Measurements from ENCODE around the gene GALNT9.

Gene GALNT9

GRCh38 chr12:132324841-132325732 is 4.3 kb downstream of the GALNT9 start:
- FAIRE-seq = no peak

- no peak for FAIRE-seq
Observed at GRCh38 chr12:132324173-132324572, 5.2 kb downstream of the GALNT9 start.

GRCh38 chr12:132323171-132324010 is 6.0 kb downstream of the GALNT9 start:
- no peak for FAIRE-seq

DNA sequence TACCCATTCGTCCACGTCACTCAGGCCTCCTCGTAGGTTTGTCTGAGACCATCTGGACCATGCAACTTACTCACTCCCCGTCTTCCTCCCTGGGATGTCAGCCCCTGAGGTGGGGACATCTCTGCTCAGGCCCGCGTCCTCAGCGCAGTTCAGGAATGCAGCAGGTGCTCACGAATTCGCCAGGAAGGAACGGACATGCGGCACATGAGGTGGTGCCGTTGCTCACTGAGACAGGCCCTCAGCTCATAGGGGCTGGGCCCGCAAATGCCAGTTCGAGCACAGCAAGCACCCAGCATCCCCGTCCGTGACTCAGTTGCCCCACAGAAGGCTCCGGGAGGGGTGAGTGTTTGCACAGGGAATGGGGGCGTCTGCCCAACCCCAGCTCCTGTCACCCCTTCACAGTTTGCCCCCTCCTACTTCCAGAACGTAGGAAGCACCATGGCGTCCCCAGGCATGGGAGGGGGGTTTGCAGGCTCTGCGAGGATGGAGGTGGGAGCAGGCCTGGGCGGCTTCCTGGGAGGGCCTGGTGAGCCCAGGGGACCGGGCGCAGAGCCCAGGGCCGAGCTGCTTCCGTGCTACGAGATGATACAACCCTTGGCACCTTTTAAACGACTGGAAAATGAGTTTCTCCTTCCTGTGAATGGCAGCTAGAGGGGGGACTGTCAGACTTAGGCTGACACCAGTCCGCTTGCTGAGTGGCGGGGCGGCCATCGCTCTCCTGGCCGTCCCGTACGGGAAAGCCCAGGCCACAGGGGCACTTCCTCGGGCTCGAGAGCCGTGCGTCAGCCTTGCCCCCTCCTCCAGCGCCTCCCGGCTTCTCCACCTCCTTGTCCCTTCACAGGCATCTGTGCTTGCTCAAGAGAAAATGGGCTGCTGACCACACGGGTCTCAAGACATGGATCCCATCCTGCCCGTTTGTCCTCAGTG is 6.9 kb downstream of the GALNT9 start:
- no peak for FAIRE-seq

- FAIRE-seq = no peak
Observed at GRCh38 chr12:132321321-132322118, 7.9 kb downstream of the GALNT9 start.

DNA sequence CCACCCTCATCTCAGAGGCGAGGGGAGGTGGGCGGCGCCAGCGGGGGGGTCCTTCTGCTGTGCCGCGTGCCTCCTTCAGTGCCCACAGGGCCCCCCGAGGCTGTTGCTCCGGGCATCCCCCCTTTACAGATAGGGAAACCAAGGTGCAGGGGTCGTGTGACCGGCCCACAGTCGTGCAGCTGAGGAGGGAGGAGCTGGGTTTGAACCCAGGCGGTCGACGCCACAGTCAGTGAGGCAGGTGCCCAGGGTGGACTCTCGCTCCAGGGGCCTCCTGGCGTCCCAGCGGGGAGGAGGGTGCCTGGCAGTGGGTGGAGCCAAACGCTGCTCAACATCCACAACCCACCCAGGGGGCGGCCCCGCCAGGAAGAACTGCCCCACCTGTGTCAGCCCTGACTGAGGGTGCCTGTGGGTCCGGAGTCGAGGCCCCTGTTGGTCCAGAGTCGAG is 8.6 kb downstream of the GALNT9 start:
- no peak for FAIRE-seq

GRCh38 chr12:132319991-132320570 is 9.3 kb downstream of the GALNT9 start:
- no peak for FAIRE-seq

GRCh38 chr12:132319359-132319950 is 9.9 kb downstream of the GALNT9 start:
- no peak for FAIRE-seq

DNA sequence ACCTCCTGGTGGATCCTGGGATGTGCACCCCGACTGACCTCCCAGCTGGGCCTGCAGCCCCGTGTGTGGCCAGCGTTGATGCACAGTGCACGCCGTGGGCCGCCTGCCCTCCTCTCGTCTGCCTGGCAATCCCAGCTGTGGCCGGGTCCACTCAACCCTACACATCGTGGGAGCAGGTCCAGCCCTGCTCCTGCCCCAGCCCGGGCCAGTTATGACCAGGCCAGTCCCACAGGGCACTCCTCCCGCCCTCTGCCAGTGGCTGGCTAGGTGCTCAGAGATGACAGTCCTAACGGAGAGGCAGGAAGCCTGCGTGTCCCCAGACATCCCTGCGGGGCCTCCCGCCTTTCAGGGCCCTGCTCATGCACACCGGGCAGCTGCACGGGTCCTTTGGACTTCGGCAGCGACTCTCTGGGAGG is 10.8 kb downstream of the GALNT9 start:
- FAIRE-seq = no peak

- no peak for FAIRE-seq
Observed at GRCh38 chr12:132318135-132318534, 11.3 kb downstream of the GALNT9 start.

DNA sequence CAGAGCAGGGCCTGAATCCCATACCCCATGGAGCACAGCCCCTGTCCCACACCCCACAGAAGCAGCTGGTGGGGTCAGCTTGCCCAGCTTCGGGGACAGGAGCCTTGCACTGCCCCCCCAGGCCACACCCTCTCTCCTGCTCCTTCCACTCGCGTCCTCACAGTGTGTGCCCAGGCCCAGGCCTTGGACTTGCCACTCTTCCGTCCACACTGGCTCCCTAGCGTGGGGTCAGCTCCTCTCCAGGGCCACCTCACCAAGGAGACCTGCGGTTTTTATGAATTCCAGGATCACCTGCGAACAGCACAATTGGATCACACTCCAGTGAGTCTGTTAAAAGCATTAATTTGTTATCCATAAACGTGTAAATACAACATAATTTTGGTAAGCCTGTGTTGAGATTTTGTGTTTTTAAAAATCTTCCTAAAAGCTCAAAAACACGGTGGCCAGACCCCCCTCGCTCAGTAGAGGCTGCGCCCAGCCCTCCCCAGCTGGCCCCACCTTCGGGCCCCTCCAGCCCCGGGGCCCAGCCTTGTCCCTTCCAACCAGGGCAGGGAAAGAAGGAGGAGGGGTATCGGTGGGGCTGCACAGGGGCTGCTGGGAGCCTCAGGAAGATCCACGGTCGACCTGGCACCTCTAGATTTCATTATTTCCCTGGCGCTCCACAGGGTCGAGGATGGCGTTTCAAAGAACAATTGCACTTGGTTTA is 12.0 kb downstream of the GALNT9 start:
- FAIRE-seq = no peak

DNA sequence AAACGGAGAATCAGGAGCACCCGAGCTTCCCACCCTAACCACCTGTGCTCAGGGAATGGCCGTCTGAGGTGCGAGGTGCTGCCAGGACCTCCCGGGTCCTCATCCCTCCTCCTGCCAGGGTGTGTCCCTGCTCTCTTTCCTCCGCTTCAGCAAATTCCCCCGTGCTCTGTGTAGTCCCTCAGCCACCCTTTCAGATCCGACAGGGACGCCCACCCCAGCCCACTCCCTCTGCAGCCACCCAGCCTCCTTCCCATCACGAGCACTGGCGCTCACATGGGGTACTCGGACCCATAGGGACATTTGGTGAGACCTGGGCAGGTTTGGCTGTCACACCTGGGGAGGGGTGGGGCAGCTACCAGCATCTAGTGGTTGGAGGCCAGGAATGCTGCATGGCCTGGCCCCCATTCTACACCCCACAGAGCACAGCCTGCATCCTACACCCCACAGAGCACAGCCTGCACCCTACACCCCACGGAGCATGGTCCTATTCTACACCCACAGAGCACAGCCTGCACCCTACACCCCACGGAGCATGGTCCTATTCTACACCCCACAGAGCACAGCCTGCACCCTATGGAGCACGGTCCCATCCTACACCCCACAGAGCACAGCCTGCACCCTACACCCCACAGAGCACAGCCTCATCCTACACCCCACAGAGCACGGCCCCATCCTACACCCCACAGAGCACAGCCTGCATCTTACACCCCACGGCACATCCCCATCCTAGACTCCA is 12.7 kb downstream of the GALNT9 start:
- no peak for FAIRE-seq

DNA sequence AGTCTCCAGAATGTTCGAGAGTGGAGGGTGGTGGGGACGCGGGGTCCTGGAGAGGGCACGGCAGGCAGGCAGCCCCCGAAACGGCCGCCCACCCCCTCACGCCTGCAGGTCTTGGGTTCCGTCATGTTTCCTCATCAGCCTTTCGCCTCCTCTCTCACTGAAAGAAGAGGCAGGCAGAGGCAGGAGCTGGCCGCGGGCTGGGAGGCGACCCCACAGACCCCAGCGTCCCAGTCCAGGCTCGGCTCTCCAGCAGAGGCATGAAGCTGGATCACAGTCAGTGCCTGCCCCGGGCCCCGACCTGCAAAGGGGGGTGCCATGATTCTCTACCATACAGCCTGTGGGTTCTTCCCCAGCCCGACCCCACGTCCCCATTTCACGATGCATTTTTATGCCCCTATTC is 13.4 kb downstream of the GALNT9 start:
- no peak for FAIRE-seq

GRCh38 chr12:132315507-132315906 is 13.9 kb downstream of the GALNT9 start:
- no peak for FAIRE-seq

- FAIRE-seq = no peak
Observed at GRCh38 chr12:132314516-132315233, 14.7 kb downstream of the GALNT9 start.

GRCh38 chr12:132314035-132314434 is 15.4 kb downstream of the GALNT9 start:
- FAIRE-seq = no peak

DNA sequence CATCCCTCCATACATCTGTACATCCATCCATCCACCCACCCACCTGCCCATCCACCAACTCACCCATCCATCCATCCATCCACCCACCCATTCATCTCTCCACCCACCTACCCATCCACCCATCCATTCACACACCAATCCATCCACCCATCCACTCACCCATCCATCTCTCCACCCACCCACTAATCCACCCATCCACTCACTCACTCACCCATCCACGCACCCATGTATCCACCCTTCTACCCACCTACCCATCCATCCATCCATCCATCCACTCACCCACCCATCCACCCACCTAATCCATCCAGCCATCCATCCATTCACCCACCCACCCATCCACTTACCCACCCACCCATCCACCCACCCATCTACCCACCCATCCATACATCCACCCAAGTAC is 16.2 kb downstream of the GALNT9 start:
- FAIRE-seq = no peak

- FAIRE-seq = no peak
Observed at GRCh38 chr12:132312516-132312915, 16.9 kb downstream of the GALNT9 start.

Measured in A204.1 (cell line).